ENCODE results near the gene UBE2J1.

Gene UBE2J1

DNA sequence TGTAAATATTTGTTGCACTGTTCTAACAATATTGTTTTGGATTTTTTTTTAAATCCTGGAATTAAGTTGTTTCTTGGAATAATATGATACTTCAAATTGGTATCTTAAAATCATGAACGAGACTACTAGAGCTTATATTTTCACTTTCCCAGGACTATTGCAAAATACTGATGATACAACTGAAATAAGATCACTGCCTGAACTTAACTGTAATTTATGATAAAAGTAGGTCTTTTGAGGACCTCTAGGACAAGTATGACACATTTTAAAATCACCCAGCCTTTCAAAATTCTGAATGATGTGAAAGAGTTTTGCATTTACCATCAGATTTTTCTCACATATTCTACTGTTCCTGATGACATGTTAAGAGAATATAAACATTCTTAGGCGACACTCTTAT lies 8.6 kb upstream of the UBE2J1 start:
- DNase-seq = no peak

- DNase-seq = peak; percentile 83
These were observed 8.0 kb upstream of the UBE2J1 start for GRCh38 chr6:89360415-89360999.

GRCh38 chr6:89359561-89359960 lies 7.0 kb upstream of the UBE2J1 start:
- DNase-seq = no peak

DNA sequence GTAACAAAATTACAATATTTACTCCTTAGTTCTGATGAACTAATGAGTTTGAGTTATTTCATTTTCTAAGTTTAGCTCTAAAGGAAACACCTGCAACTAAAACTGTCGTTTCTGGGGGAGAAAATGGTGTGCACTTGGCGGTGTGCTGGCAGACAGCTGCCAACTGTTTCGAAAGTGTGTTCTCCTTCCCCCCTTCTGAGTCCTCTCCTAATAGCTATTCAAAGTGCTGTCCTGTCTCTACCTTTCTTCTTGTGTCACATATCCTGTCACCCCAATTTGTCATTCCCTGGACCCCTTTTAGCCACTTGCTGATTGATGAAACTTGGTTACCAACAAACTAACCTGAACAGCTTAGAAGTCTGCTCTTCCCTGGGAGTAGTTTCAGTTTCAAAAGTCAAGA lies 4.9 kb upstream of the UBE2J1 start:
- no peak for DNase-seq

DNA sequence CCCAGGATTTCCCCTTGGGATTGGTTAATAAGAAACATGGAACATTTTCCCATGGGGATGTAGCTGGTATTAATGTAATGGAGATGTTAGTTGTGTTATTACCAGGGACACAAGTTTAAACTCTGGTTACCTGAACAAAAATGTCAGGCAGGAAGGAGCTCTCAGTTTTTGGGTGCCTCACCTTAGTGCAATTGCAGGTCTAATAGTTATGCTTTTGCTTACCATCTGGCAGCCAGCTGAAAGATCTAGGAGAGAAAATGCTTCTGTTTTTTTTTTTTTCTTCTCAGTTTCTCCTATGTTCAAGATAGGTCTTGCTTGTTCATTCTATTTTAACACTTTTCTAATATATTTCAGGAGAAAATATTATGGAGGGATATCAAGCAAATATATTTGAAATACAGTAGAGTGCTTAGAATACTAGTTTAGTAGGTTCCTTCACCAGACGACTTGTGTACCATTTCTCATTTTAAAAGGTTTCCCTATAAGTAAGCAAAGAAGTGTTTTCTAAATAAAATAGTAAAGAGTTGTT lies 4.2 kb upstream of the UBE2J1 start:
- no peak for DNase-seq

GRCh38 chr6:89355511-89356194 lies 3.1 kb upstream of the UBE2J1 start:
- no peak for DNase-seq

DNA sequence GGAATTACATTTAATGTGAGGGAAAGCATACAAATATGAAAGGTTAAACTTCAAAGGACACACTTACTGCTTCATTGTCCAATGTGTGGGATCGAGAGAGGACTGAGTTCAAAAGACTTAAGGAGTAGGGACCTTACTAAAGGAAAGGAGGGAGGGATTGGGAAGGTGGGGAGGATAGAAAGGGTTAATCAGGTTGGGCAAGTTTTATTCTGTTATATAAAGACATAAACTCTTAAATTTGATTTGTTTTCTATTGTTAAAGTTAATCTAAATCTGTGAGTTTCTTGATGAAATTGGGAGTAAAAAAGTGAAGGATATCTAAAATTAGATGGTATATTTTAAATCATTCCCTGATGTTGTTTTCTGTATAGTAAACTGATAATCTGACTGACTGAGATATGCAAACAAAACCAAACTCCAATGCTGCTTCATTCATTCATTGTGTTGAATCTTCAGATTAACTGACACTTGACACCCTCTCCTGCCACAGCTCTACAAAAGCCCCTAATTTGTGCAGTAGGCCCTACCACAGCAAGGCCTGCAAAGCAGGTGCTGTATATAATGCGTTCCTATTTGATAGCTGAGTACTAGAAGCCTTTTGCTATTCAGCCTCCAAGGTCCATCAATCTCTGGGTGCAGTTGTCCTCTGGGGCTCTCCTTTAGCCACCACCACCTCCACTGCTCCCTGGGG lies 1.3 kb upstream of the UBE2J1 start:
- DNase-seq = no peak

DNA sequence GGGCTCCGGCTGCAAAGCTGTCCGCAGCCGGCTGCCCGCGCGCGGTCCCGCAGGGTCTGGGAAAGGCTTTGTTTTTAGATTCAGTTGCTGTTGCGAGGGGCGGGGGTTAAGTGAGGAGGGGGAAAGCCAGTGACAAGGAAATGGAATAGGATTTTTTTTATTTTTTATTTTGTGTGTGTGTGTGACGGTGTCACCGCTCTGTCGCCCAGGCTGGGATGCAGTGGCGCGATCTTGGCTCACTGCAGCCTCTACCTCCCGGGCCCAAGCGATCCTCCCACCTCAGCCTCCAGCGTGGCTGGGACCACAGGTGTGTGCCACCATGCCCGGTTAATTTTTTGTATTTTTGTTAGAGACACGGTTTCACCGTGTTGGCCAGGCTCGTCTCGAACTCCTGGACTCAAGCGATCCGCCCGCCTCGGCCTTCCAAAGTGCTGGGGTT lies 615 bp upstream of the UBE2J1 start:
- no peak for DNase-seq

DNA sequence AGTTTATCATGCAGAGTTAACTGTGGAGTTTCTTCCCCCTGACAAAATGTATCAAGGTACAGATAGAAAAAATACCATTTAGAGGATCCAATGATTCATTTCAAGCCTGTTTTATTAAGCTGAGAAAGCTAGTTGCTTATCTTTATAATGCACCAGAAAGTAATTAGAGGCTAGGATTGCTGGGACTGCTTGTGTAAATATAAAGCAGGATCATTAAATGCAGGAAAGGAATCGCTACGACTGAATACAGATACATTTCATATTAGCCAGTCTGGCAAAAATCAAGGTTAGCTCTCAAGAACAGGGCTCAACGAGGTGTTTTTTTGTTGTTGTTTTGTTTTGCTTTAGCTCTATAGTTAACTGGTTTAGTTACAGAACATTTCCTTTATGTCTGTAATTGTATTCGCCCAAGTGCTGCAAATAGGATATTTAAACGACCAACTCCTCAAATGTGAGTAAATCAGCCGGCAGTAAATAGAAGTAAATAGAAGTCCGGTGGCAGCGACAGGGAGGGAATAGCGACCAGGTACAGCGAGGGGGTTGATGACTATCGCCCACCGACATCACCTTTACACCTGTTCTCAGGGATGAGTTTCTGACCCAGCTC lies 748 bp downstream of the UBE2J1 start:
- no peak for DNase-seq

- peak; percentile 25 for DNase-seq
These were observed 2.1 kb downstream of the UBE2J1 start for GRCh38 chr6:89350281-89350966.

DNA sequence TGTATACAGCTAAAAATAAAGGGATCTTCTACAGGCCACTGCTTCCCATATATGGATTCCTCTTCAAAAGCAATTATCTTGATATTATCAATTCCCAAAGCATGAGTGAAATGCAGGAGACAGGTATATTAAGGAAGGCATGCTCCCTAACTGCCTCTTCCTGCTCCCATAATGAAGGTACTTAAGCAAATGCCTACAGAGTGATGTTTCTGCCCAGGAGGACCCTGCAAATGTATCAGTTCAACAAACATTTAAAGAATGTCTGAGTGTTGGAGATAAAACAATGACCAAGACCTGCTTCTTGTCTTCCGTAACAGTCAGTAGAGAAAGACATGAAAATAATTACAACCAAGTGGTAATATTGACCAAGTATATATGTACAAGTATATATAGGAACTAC lies 4.2 kb downstream of the UBE2J1 start:
- DNase-seq = peak; percentile 42

DNA sequence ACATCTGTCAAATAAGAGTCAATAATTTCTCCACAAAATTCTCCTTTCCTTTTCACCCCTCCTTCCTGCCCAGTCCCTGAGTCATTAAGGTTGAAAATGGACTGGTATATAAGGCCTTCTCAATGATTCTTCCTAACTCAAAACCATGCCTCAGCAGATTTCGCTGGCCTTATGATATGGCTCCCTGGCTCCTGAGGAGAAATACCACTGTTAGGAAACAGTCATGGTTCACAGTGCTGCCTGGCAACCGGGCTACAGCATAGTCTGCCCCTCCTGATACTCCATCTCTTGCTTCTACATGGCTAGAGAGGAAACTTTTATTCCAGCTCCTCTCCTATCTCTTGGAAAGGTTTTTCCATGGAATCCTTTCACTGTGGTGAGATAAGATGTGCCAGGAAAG lies 4.7 kb downstream of the UBE2J1 start:
- peak; percentile 12 for DNase-seq

DNA sequence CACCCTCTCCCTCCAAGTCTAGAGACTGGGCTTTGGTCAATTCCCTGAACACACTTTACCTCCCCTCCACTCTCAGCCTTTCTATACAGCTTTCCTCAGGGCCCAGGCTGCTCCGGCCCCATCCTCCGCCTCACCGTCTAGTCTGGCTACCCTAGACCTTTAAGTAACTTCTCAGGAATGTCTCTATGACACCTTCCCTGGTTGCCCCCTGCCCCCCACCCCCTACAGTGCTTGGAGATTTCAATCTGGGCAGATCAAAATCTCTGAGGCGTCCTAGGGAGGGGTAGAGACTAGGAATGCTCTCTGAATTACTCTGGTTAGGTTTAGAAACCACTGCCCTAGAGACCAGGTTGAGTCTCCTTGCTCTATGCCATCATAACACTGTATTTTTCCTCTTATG lies 6.1 kb downstream of the UBE2J1 start:
- DNase-seq = peak; percentile 16

DNA sequence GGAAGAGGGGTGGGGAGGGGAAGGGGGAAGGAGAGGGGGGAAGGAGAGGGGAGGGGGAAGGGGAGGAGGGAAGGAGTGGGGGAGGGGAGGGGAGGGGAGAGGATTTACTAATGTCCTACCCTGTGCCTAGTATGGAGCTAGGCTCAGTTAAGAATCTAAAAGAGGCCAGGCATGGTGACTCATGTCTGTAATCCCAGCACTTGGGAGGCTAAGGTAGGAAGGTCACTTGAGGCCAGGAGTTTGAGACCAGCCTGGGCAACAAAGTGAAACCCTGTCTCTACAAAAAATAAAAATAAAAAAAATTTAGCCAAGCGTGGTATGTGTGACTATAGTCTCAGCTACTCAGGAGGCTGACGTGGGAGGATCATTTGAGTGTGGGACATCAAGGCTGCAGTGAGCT lies 13.0 kb downstream of the UBE2J1 start:
- peak; percentile 7 for DNase-seq

DNA sequence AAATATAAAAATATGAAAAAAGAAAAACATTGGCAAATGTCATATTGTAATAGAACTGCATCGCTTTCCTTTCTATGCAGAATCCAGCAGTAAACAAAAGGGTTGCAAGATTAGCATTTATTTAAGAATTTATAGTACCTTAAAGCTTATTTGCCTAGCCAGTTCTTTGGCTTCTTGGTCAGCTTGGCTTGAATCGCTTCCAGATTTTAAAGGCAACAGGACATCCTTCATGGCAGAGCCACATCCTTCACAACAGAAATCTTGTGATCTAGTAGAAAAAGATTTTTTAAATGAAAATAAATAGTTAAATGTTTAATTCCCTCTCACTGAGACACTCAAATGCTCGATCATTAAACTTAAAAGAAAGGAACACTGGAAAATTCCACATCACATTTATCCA lies 17.4 kb downstream of the UBE2J1 start:
- no peak for DNase-seq

DNA sequence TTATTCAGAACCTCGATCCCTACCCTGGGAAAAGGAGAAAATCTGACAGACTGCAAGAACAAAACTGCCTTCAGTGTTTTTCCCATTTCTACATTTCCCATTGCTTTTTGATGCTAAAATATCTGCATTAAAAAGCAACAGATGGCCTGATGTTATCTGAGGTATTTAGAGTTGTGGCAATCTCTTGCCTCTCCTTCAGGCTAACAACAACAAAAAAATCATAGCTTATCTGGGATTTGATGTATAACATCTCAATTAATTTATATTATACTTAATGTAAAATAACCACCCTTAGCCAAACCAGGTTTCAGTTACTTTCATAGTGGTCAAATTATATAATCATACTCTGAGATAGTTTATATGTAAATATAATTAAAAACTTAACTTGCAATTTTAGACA lies 21.6 kb downstream of the UBE2J1 start:
- no peak for DNase-seq

GRCh38 chr6:89328976-89329375 lies 23.5 kb downstream of the UBE2J1 start:
- no peak for DNase-seq

DNA sequence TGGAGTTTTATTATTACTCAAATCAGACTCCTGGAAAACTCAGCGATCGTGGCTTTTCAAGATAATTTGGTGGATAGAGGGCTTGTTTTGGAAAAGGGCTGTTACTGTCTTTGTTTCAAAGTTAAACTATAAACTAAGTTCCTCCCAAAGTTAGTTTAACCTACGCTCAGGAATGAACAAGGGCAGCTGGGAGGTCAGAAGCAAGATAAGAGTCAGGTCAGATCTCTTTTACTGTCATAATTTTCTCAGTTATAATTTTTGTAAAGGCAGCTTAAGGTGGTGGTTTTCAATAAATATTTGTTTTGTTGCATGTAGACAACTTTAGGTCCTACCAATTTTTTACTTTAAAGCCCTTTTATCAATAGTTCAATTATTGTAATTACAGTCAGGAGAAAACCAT lies 28.2 kb downstream of the UBE2J1 start:
- no peak for DNase-seq

DNA sequence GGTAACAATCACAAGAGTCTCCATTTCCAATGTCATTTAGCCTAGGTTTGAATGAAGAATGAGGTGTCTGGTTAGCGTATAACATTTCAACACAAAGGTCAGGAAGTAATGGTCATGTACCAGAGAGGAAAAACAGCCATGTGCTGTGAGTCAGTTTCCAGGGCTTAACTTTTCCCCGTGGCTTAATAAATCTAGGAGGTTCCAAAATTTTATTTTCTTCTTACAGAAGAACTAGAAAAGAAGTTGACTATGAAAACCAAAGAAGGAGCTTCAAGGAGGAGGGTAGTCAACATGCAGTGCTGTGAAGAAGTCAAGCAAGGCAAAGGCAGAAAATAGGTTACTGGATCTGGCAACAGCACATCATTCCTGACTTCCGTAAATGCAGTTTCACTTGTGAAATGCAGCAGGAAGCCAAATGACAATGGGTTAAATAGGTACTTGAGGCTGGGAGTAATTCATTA lies 29.0 kb downstream of the UBE2J1 start:
- DNase-seq = no peak

DNA sequence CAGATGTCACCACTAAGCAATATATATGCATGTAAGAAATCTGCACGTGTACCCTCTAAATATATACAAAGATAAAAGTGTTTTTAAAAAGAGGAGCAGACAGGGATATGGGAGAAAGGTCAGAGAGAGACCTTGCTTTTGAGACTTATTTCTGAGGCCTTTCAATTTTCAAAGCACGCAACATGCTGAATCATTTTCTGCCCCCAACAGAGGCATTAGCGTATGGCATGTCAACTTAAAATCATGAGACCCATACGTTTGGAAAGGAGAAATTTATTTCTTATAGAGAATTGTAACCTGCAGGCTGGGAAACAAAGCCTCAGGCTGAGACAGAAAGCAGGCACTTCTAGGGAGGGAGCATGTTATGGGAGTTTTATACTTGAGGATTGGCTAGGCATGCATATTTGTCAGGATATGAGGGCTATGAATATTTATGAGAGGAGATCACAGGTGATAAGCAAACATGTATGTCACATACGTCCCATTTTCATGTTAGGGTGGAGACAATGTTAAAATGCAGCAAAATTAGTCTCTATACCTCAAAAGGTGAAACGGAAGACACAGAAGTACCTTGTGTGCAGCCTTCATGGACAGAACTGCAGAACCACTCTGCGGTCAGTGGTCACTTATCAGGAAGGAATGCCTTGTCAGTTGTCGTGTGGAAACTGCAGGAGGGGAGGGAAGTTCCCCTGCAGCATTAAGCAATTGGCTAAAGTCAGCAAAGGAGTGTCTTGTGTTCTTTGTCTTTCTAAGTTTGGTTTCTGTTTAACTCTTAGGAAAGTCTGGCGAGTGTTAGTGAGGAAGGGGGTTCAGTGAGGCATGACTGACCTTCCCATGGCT lies 31.2 kb downstream of the UBE2J1 start:
- no peak for DNase-seq

DNA sequence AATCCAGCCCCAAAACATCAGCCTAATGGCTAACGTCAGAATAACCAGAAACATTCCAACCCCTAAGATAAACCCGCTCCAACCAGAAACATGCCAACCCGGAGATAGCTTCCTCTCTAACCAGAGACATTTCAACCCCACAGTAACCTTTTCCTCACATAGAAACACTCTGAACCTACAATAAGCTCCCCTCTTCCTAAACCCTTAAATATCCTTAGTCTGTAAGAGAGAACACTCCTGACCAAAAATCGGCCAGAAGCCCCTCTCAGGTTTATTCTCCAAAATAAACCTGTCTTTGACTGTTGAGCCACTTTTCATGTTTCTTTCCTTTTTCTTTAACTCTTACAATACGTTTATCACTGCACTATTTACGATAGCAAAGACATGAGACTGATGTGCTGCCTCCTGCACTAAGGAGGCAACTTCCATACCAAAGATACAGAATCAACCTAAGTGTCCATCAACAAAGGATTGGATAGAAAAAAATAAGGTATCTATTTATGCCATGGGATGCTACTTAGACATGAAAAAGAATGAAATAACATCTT lies 32.4 kb downstream of the UBE2J1 start:
- DNase-seq = no peak
